ENCODE results near the gene OR6Q1.

The OR6Q1 gene

DNA sequence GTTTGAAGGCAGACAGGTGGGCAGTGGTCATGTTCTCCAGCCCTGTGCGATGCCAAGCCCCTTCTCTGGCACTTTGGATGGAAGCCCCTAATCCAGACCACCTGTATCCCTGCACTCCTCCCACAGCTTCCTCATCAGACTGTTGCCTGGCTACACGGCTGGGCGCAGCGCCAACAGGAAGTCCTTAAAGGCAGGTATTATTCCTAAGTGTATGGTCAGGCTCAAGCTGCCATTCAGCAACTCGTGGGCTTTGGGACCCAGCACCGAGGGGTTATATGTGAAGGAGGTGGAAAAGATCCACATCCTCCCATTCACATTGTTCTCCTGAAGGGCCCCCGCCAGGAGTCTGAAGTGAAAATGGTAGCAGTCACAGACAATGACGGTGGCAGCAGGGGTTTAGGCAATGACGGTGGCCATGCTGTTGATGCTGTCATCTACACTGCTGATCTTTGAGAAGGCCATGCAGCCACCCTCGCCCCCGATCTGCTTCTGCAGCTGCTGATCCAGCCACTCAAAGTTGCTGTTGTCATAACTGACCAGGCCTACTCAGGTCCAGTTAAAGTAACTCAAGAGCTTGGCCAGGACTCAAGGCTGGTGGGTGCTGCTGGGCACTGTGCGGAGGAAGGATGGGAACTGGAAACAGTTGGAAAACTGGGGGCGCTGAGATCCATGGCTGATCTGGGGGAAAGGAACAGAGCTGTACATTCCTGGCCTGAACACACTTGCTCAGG lies 27.7 kb downstream of the OR6Q1 start:
- DNase-seq (ENCODE audit: low read depth): no peak

DNA sequence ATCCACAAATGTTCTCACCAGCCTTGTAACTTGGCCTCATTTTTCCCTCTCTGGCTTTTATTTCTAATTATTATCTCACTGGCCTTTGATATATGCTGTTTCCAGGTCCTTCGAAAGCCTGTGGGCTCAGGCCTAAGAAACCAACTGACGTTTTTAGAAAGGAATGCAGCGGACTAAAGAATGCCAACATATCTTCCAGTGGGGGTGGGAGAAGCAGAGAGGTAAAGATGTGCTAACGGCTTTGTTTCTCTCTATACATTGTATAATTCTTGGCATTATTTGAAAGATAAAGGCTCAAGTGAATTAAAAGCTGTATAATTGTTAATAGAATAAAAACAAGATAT lies 28.2 kb downstream of the OR6Q1 start:
- no peak for DNase-seq (ENCODE audit: low read depth)

DNA sequence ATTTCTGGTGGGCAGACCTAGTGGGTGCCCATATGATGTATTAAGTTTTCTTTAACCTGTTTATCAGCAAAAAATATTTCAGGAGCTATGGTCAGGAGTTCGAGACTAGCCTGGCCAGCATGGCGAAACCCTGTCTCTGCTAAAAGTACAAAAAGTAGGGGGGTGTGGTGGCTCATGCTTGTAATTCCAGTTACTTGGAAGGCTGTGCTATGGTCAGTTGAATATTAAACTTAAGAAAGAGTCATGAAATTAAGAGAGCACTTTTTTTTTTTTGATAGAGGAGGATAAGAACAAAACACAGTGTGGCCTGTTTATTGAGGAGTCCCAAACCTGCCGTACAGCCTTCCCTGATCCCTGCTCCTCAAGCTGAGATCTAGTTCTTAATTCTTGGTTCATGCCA lies 29.8 kb downstream of the OR6Q1 start:
- DNase-seq (ENCODE audit: low read depth): no peak

GRCh38 chr11:58060939-58061672 lies 30.4 kb downstream of the OR6Q1 start:
- no peak for DNase-seq (ENCODE audit: low read depth)

DNA sequence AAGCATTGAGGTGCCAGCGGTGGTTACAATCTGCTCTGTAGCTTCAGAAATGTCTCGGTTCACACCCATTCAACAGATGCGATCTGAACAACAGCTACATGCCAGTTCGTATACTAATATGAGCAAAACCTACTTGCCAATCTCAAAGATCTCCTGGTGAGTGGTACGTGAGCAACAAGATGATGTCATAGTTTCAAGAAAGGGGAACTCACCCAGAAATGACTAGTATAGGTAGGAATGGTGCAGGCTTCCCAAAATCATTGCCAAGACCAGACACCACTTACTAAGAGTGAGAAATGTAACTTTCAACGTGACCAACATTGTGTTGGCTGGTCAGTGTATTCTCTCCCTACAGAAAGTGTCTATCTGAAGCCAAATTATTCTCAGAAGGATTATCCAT lies 31.1 kb downstream of the OR6Q1 start:
- DNase-seq (ENCODE audit: low read depth): no peak

- DNase-seq (ENCODE audit: low read depth): no peak
These were observed 36.9 kb downstream of the OR6Q1 start for GRCh38 chr11:58067685-58068084.

DNA sequence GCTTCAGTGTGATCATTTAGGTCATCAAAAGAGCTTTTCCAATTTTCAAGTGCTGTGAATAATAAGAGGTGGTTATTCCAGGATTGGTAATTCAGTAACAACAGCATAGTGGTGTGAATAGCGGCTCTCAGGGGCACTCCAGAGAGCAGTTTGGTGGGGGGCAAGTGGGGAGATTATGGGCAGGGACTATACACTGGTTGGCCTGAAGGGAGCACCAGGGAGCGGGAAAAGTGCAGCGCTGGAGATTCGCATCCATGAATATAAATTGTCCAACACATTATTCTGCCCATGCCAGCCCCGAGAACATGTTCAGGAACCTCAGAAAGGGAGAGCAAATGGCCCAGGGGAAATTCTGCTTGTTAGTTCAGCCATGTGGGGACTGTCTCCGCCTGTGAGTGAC lies 37.9 kb downstream of the OR6Q1 start:
- no peak for DNase-seq (ENCODE audit: low read depth)

- DNase-seq (ENCODE audit: low read depth): no peak
These were observed 39.8 kb downstream of the OR6Q1 start for GRCh38 chr11:58070585-58070984.

DNA sequence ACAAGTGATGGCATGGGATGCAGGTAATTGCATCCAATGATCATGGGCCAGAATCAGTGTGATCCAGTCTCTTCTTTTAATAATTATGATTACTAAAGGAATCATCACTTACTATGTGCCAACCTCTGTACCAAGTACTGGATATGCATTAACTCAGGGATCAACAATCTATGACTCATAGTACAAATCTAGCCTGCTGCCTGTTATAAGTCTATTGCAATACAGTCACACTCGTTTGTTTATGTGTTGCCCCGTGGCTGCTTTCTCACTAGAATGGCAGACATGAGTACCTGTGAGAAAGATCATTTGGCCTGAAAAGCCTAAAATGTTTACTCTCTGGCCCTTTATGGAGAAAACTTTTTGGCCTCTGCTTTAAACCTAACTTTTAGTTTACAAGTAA lies 45.0 kb downstream of the OR6Q1 start:
- DNase-seq (ENCODE audit: low read depth): no peak
